H1 (cell line): Measurements from ENCODE around the gene IL27RA. TPM values are rescaled to one million over a fixed set of nuclear protein-coding genes. Genes with fewer than 3 reads are reported as not detected.

ENCODE experiments used
- CTCF ChIA-PET: fragments of 300-600 bp; sonication (Branson Sonifier 250); formaldehyde crosslinking; loops from one replicate; lab custom pipeline; 2021; ENCODE audit not compliant: partially characterized antibody; lab: Charles Lee
- POLR2A ChIA-PET: fragments of 300-600 bp; sonication (Branson Sonifier 250); formaldehyde crosslinking; loops from one replicate; lab custom pipeline; 2021; ENCODE audit warnings: inconsistent platforms; ENCODE audit not compliant: partially characterized antibody; lab: Charles Lee
- DNase-seq, 2 experiments: peaks; one replicate each; pipeline versions ENCODE4 v3.0.0 to v3.0.0-alpha.2; 2010 to 2022; ENCODE audit warnings: low spot score in 2 of 2, low read depth in 1 of 2, mixed read lengths in 1 of 2
- FAIRE-seq: peaks from 2 replicates; lab custom pipeline; 2011; peaks lifted over from hg19 to GRCh38; lab: Jason Lieb, UNC
- H2AFZ ChIP-seq: 2 replicates; pipeline ENCODE4 v1.8.1; 2012; ENCODE audit warnings: low read length, inconsistent platforms
- H2AK5ac ChIP-seq: 2 replicates; pipeline ENCODE4 v1.6.1; 2013; ENCODE audit warnings: low read depth, low read length
- H2BK120ac ChIP-seq: replicated peaks from 2 replicates; pipeline ENCODE3; 2013; ENCODE audit warnings: low read depth, low read length, inconsistent platforms
- H2BK12ac ChIP-seq: 2 replicates; pipeline ENCODE4 v1.6.1; 2013; ENCODE audit warnings: low read depth, low read length
- H2BK15ac ChIP-seq: 2 replicates; pipeline ENCODE4 v1.6.1; 2013; ENCODE audit warnings: low read length
- H2BK20ac ChIP-seq: 2 replicates; pipeline ENCODE4 v1.6.1; 2013; ENCODE audit warnings: low read length
- H2BK5ac ChIP-seq: 2 replicates; pipeline ENCODE4 v1.6.1; 2013; ENCODE audit warnings: low read depth, low read length
- H3K14ac ChIP-seq: 2 replicates; pipeline ENCODE4 v1.6.1; 2013; ENCODE audit warnings: inconsistent platforms; ENCODE audit not compliant: insufficient read length
- H3K18ac ChIP-seq: 2 replicates; pipeline ENCODE4 v1.6.1; 2013; ENCODE audit warnings: low read length; ENCODE audit errors: extremely low read depth
- H3K23ac ChIP-seq: 2 replicates; pipeline ENCODE4 v1.6.1; 2013; ENCODE audit warnings: inconsistent platforms; ENCODE audit not compliant: insufficient read length
- H3K23me2 ChIP-seq: 2 replicates; pipeline ENCODE4 v1.6.1; 2013; ENCODE audit warnings: low read depth, low read length
- H3K27ac ChIP-seq: 2 replicates; pipeline ENCODE4 v1.6.1; 2011; ENCODE audit warnings: low read depth, low read length, inconsistent platforms
- H3K27me3 ChIP-seq, 4 experiments: replicated peaks in 1 of 4; 1 replicate in 1 of 4; 2 replicates in 3 of 4; pipeline versions ENCODE4 v1.6.1 to v1.8.1; 2011 to 2013; ENCODE audit warnings: low read length in 3 of 4, mild to moderate bottlenecking in 3 of 4, inconsistent platforms in 2 of 4, mixed read lengths in 2 of 4, moderate library complexity in 1 of 4; ENCODE audit not compliant: control insufficient read depth in 3 of 4, insufficient read depth in 3 of 4; ENCODE audit errors: extremely low read depth in 1 of 4
- H3K36me3 ChIP-seq, 4 experiments: 2 replicates each; pipeline versions ENCODE4 v1.6.1 to v1.8.1; 2011 to 2013; ENCODE audit warnings: mild to moderate bottlenecking in 4 of 4, low read length in 3 of 4, moderate library complexity in 2 of 4, control low read depth in 1 of 4, inconsistent platforms in 1 of 4; ENCODE audit not compliant: insufficient read depth in 4 of 4, control insufficient read depth in 2 of 4
- H3K4ac ChIP-seq: replicated peaks from 2 replicates; pipeline ENCODE3; 2013; ENCODE audit warnings: low read length, low read depth, mixed read lengths, inconsistent platforms; ENCODE audit not compliant: insufficient read length
- H3K4me1 ChIP-seq, 4 experiments: replicated peaks in 1 of 4; 1 replicate in 1 of 4; 2 replicates in 3 of 4; pipeline versions ENCODE4 v1.6.1 to v1.8.1; 2011 to 2013; ENCODE audit warnings: low read length in 3 of 4, inconsistent platforms in 2 of 4, mixed read lengths in 1 of 4; ENCODE audit not compliant: insufficient read depth in 4 of 4, control insufficient read depth in 3 of 4
- H3K4me2 ChIP-seq, 2 experiments: 2 replicates each; pipeline versions ENCODE4 v1.6.1 to v1.8.1; 2011 to 2013; ENCODE audit warnings: low read depth in 2 of 2, low read length in 2 of 2, control low read depth in 1 of 2, inconsistent platforms in 1 of 2, mild to moderate bottlenecking in 1 of 2; ENCODE audit not compliant: insufficient read depth in 1 of 2
- H3K4me3 ChIP-seq, 4 experiments: fragments of 200-600, 300-600 bp in 1 of 4; sonication (generic), shearing (Covaris generic), sonication (Bioruptor Twin) in 1 of 4; 2 replicates each; pipeline versions ENCODE4 v1.5.1 to v1.8.1; 2011 to 2016; ENCODE audit warnings: low read length in 4 of 4, low read depth in 3 of 4, control low read depth in 2 of 4, inconsistent platforms in 2 of 4, mild to moderate bottlenecking in 2 of 4, mixed read lengths in 1 of 4, moderate library complexity in 1 of 4; ENCODE audit not compliant: insufficient read depth in 2 of 4; ENCODE audit errors: extremely low read depth in 1 of 4
- H3K56ac ChIP-seq: replicated peaks from 2 replicates; pipeline ENCODE3; 2013; ENCODE audit warnings: low read depth, mild to moderate bottlenecking, mixed read lengths, low read length, inconsistent platforms; ENCODE audit not compliant: insufficient read length
- H3K79me1 ChIP-seq: 2 replicates; pipeline ENCODE4 v1.6.1; 2013; ENCODE audit warnings: low read depth, low read length, control low read depth
- H3K79me2 ChIP-seq, 2 experiments: 2 replicates each; pipeline versions ENCODE4 v1.6.1 to v1.8.1; 2012 to 2013; ENCODE audit warnings: low read length in 2 of 2, mild to moderate bottlenecking in 2 of 2, inconsistent platforms in 1 of 2; ENCODE audit not compliant: insufficient read depth in 2 of 2, control insufficient read depth in 1 of 2
- H3K9ac ChIP-seq, 4 experiments: replicated peaks in 1 of 4; 1 replicate in 1 of 4; 2 replicates in 3 of 4; pipeline versions ENCODE4 v1.6.1 to v1.8.1; 2011 to 2013; ENCODE audit warnings: low read depth in 3 of 4, low read length in 3 of 4, control low read depth in 2 of 4, mild to moderate bottlenecking in 2 of 4, moderate library complexity in 2 of 4, inconsistent platforms in 1 of 4; ENCODE audit errors: extremely low read depth in 1 of 4
- H3K9me3 ChIP-seq, 2 experiments: 2 replicates each; pipeline versions ENCODE4 v1.6.1 to v1.8.1; 2012 to 2013; ENCODE audit warnings: mild to moderate bottlenecking in 2 of 2, moderate library complexity in 2 of 2, control low read depth in 1 of 2, inconsistent platforms in 1 of 2, low read depth in 1 of 2, low read length in 1 of 2, mixed read lengths in 1 of 2; ENCODE audit not compliant: insufficient read depth in 2 of 2
- H4K20me1 ChIP-seq, 2 experiments: replicated peaks in 1 of 2; 2 replicates each; pipeline versions ENCODE3 to v1.8.1; 2011 to 2013; ENCODE audit warnings: inconsistent platforms in 2 of 2, low read length in 2 of 2, mild to moderate bottlenecking in 1 of 2; ENCODE audit not compliant: insufficient read depth in 2 of 2, control insufficient read depth in 1 of 2
- H4K5ac ChIP-seq: 2 replicates; pipeline ENCODE4 v1.6.1; 2013; ENCODE audit warnings: low read length, low read depth, mixed read lengths, inconsistent platforms; ENCODE audit not compliant: insufficient read length
- H4K8ac ChIP-seq: 2 replicates; pipeline ENCODE4 v1.8.0; 2013; ENCODE audit warnings: mild to moderate bottlenecking, moderate library complexity, low read length, inconsistent platforms; ENCODE audit not compliant: insufficient read depth; ENCODE audit errors: extremely low read depth
- H4K91ac ChIP-seq: replicated peaks from 2 replicates; pipeline ENCODE3; 2013; ENCODE audit warnings: low read length, mixed read lengths, inconsistent platforms; ENCODE audit not compliant: insufficient read length
- BACH1 ChIP-seq: IDR thresholded peaks from 2 replicates; pipeline ENCODE4 v1.6.1; 2012; ENCODE audit warnings: low read length, improper control_type of control experiment
- EGR1 ChIP-seq: IDR thresholded peaks from 2 replicates; pipeline ENCODE4 v1.6.1; 2011; ENCODE audit warnings: low read depth, low read length, borderline replicate concordance
- HDAC2 ChIP-seq, 2 experiments: fragments of 300-600 bp in 1 of 2; sonication (generic) in 1 of 2; IDR thresholded peaks; 2 replicates each; pipeline ENCODE4 v1.6.1; 2011 to 2012; ENCODE audit warnings: low read depth in 2 of 2, low read length in 2 of 2, mild to moderate bottlenecking in 2 of 2, moderate library complexity in 2 of 2, borderline replicate concordance in 1 of 2, inconsistent platforms in 1 of 2
- POLR2AphosphoS5 ChIP-seq: IDR thresholded peaks from 2 replicates; pipeline ENCODE4 v1.6.1; 2011; ENCODE audit warnings: low read depth, low read length
- SAP30 ChIP-seq: fragments of 300-600 bp; sonication (generic); IDR thresholded peaks from 2 replicates; pipeline ENCODE4 v1.7.1; 2012; ENCODE audit warnings: low read length, moderate library complexity, mild to moderate bottlenecking, inconsistent platforms; ENCODE audit not compliant: insufficient read depth, insufficient replicate concordance
- SP1 ChIP-seq: IDR thresholded peaks from 2 replicates; pipeline ENCODE4 v1.6.1; 2011; ENCODE audit warnings: low read depth, low read length
- SP4 ChIP-seq: IDR thresholded peaks from 2 replicates; pipeline ENCODE4 v1.6.1; 2012; ENCODE audit warnings: low read length, inconsistent platforms
- WGBS, 2 experiments: shearing (Covaris generic) in 1 of 2; methylation state at CpG; one replicate each; pipeline versions ENCODE4 v1.1.6 to v1.1.7; 2013 to 2015; ENCODE audit warnings: low lambda C conversion rate in 2 of 2, mixed read lengths in 2 of 2, inconsistent platforms in 1 of 2, low coverage in 1 of 2, missing lambda C conversion rate in 1 of 2; ENCODE audit not compliant: insufficient replicate concordance in 2 of 2, insufficient coverage in 1 of 2, insufficient read length in 1 of 2; ENCODE audit errors: extremely low coverage in 1 of 2, missing lambda C conversion rate in 1 of 2; 5-methylcytosine and 5-hydroxymethylcytosine counted together
- polyA plus RNA-seq, 7 experiments: library from polyadenylated mRNA; depleted of rRNA in 3 of 7; stranded (reverse) in 5 of 7; unstranded in 2 of 7; fragments of >200 nt in 5 of 7; fragments of 200-250 nt in 2 of 7; gene quantifications; 1 replicate in 5 of 7; 2 replicates in 1 of 7; 4 replicates in 1 of 7; pipeline versions ENCODE4 v1.2.1 to v1.2.3, GENCODE V29; 2011 to 2013; ENCODE audit warnings: missing spikeins in 2 of 7, mixed read lengths in 2 of 7
- total RNA-seq: library from RNA; stranded (reverse); fragmentation: NEBNext Ultra II Directional; extraction: Animal tissue kit (Norgen Biotek cat#: 25700); gene quantifications from 2 replicates; pipeline ENCODE4 v1.2.1, GENCODE V29; 2021

Gene IL27RA
- total and polyA plus RNA-seq, 2 of the 8 experiments (the other 6 are each of a cell fraction or from before 2014, with no cell fraction given): 9.9 to 14.7 TPM

- no peak overlapping the region for H2BK12ac ChIP-seq
- H4K5ac ChIP-seq: no peak overlapping the region
- no peak overlapping the region for H2AFZ ChIP-seq
- H3K56ac ChIP-seq: no peak overlapping the region
- H4K91ac ChIP-seq: no peak overlapping the region
- H3K23me2 ChIP-seq: no peaks in the 10 kb centered on the region
- H2AK5ac ChIP-seq: no peak overlapping the region
- H3K4me2 ChIP-seq: no peak overlapping the region
- no peak overlapping the region for H3K18ac ChIP-seq
- DNase-seq: no peak
- H3K27me3 ChIP-seq: no peaks in the 10 kb centered on the region
- no peak overlapping the region for H3K4me3 ChIP-seq
- no peaks in the 10 kb centered on the region; a peak in 1 of 4 replicates for H3K79me2 ChIP-seq
- POLR2A ChIA-PET: interaction anchor here (0.9 to 4.7 kb wide), 6 partner anchors 8 to 113 kb away, joined by 3 to 16 read pairs (median 4); partner anchors contain the start of gene RFX1
- H3K4me1 ChIP-seq: no peaks in the 10 kb centered on the region; a peak in 2 of 7 replicates
- no peak for FAIRE-seq
- no peak overlapping the region for H2BK15ac ChIP-seq
- H3K9ac ChIP-seq: no peak overlapping the region
- TF ChIP-seq POLR2AphosphoS5: no peak
- no peak for TF ChIP-seq SP4
- TF ChIP-seq SAP30: no peak
- TF ChIP-seq SP1: no peak
- no peak for TF ChIP-seq EGR1
- TF ChIP-seq BACH1: no peak
- TF ChIP-seq HDAC2 (IDR thresholded peaks at IDR 0.05; ENCODE audit: borderline replicate concordance in 1 of 2, low read depth in 2 of 2, low read length in 2 of 2): no peak
- peaks cover 6% of the 10 kb centered on the region; the same call in 1 of the 2 replicates for H3K79me1 ChIP-seq
- 94% methylated on average over 13 of the region's 13 CpGs; no CpG with 5 or more reads in 1 of the 2 experiments for WGBS, 2 experiments
- H3K27ac ChIP-seq: no peak overlapping the region; the same call in 1 of the 2 replicates
- H4K20me1 ChIP-seq: peaks cover 3% of the 10 kb centered on the region in 2 experiments
- H3K23ac ChIP-seq: no peak overlapping the region
- H2BK5ac ChIP-seq: no peak overlapping the region
- H3K14ac ChIP-seq: no peak overlapping the region
- peaks cover 0 to 7% (median 0%) of the 10 kb centered on the region in 4 experiments; a peak in 4 of 8 replicates for H3K36me3 ChIP-seq
- H4K8ac ChIP-seq: no peak overlapping the region
- no peak overlapping the region for H2BK120ac ChIP-seq
- no peak overlapping the region for H2BK20ac ChIP-seq
- H3K9me3 ChIP-seq: peaks cover 6 to 12% of the 10 kb centered on the region in 2 experiments; a peak in 3 of 4 replicates
- H3K4ac ChIP-seq: no peak overlapping the region
- CTCF ChIA-PET: interaction anchor here (0.6 to 4.2 kb wide), 4 partner anchors 17 to 74 kb away, joined by 3 to 14 read pairs (median 3); no protein-coding TSS in a partner anchor
These were observed 36.4 kb upstream of the IL27RA start for GRCh38 chr19:13995017-13995728.
